CD4-positive, alpha-beta T cell treated with Interleukin-21 for 1 hour (primary cell): ENCODE results near the gene CEP131.

Experiments
- DNase-seq: peaks from one replicate; pipeline ENCODE4 v3.0.0-alpha.2; 2020

CEP131 gene

DNA sequence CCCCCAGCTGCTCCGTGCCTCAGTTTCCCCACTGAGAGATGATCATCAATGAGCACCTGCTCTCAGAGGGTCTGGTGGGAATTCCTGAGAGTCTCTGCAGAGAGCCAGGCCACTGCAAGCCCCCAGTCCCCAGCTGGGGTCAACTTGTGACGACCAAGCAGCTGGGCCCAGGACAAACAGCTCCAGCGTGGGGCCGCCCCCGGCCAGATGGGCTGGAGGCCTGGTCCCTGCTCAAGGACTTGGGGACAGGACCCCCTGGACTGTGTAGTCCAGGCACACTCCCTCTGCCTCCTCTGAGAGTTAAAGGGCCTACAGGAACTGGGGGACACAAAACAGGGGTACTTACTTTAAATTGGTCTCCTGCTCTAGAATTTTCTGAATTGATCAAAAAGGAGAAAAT is 40.2 kb downstream of the CEP131 start:
- no peak for DNase-seq

DNA sequence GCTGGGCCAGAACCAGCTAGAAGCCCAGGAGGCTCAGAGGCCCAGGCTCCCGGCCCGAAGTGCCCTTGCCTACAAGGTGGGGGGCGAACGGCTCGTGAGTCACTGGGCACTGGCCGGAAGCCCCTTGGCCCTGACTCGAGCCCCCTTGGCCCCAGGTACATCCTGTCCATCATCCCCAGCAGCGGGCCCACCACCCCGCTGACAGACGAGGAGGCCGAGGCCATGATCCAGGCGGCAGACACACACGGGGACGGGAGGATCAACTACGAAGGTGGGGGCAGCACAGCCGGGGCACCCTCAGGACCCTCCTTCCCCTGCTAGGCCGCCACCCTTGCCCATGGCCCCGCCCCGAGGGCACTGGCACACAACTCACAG is 41.0 kb downstream of the CEP131 start:
- DNase-seq: no peak

DNA sequence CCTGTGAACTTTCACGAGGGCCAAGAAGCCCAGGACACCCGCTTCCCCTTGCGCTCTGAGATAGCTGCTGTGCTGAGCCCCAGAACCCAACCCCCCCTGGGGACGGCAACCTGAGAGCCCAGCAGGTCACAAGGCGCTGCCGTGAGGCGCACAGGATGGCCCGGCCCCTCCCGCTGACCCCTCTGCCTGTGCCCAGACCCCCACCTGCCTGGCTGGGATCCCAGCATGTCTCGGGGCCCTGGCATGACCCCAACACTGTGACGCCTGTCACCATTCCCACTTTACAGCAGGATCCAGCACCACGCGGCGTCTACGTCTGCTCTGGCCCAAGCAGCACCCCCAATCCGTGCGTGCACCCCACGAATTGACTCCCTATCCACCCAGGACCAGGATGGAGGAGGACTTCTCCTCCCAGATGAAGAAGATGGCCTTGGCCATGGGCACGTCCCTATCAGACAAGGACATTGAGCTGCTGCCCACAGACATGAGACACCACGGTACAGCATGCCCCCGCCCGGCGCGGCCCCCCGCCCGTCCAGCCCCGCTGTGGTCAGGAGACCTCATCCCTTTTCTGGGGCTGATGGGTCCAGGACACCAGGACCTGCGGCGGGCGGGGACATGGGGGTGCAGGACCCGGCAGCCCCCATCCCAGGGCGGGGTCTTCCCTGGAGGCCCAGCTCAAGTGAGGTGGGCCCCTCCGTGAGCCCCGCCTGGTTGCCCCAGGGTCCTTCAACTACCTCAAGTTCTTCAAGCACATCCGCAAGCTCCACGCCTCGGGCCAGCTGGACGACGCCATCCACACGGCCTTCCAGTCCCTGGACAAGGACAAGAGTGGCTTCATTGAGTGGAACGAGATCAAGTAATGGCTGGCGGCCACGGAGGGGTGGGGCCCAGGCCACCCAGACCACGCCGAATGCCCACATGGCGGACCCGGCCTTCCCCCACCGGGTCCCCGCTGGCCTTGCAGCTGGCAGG is 41.6 kb downstream of the CEP131 start:
- no peak for DNase-seq

DNA sequence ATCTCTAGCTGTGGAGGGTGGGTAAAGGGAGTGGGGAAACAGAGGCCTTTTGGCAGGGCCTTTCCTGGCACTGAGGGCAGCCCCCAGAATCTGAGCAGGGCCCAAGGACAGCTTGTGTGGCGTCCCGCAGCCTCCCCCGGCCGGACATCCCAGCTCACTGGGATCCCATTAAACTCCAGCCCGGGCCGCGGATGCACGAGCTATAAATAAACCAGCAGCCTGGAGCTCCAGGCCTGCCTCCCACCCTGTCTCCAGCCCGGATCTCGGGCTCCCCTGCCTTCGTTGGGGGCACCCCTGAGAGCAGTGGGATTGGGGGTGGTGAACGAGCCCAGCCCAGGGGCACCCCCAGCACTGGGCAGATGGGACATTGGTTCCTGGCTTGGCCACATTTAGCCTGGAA is 42.9 kb downstream of the CEP131 start:
- no peak for DNase-seq

DNA sequence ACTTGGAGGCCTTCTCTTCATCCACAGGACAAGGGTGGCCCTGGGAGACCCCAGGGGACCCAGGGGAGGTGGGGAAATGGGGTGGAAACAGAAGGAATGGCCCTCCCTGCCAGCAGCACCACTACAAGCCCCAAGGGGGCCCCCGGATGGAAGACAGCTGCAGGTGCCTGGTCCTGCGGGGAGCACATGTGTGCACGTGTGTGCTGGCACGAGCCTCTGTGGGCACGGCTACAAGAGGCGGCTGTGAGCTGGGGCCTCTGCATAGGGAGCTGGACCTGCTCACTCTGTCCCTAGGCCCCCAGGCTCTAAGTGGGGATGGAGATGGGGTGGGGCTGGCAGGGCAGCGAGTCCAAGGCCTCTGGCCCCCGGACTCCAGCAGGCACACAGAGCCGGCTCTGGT is 43.5 kb downstream of the CEP131 start:
- DNase-seq: no peak

DNA sequence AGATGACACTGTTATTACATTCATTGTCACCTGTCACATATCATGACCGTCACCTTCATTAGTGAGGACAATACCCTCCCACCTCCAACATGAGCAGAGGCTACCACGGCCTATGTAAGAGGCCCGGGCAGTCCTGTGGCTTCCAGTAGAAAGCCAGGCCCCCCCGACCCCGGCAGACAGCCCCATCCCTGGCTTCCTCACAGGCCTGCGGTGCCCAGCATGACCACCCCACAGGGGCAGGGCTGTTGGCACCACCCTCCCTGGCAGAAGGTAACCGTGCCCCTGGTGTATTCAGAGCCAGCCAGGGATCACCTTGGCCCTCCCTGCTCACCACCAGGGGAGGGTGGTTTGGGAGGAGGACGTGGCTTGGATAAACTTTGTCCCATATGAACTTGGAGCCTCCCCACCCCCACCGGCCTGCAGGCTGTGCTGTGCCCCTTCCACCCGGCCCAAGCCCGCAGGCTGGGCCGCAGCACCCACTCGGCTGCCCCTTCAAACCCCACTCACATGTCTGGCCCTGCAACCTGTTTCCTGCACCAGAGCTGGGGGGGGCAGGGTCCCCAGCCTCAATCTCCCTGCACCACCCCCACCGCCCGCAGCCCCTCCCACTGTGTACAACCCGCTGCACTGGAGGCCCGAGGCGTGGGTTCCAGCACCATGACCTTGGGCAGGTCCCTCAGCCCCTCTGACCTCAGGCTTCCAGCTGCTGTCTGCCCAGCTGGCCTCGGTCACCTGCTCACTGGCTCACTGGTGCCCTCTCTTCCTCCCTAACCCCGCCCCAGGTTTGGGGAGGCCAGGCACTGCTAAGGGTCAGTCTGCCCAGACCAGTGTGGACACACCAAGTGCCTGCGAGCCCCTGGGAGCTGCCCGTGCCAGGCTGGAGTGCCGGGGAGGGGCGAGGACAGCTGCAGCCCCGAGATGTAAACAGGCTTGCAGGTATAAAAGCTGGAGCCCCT is 44.4 kb downstream of the CEP131 start:
- no peak for DNase-seq

DNA sequence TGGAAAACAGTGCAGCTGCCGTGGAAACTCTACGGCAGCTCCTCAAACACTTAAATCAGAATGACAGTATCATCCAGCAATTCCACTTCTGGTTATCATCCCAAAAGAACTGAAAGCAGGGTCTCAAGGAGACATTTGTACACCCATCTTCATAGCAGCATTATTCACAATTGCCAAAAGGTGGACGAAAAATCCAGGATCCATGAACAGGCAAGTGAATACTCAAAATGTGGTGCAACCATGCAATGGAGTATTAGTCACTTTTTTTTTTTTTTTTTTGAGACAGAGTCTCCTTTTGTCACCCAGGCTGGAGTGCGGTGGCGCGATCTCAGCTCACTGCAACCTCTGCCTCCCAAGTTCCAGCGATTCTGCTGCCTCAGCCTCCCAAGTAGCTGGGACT is 46.1 kb downstream of the CEP131 start:
- no peak for DNase-seq

DNA sequence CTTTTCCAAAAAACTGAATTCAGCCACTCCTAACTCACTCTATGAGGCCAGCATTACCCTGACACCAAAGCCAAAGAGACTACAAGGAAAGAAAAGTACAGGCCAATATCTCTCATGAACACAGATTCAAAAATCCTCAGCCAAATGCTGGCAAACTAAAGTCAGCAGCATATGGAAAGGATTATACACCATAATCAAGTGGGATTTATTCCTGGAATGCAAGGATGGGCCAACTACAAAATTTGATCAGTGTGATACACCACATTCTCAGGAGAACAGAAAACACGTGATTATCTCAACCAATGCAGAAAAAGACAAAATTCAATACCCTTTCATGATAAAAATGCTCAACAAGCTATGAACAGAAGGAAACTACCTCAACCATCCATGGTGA is 49.0 kb downstream of the CEP131 start:
- no peak for DNase-seq

DNA sequence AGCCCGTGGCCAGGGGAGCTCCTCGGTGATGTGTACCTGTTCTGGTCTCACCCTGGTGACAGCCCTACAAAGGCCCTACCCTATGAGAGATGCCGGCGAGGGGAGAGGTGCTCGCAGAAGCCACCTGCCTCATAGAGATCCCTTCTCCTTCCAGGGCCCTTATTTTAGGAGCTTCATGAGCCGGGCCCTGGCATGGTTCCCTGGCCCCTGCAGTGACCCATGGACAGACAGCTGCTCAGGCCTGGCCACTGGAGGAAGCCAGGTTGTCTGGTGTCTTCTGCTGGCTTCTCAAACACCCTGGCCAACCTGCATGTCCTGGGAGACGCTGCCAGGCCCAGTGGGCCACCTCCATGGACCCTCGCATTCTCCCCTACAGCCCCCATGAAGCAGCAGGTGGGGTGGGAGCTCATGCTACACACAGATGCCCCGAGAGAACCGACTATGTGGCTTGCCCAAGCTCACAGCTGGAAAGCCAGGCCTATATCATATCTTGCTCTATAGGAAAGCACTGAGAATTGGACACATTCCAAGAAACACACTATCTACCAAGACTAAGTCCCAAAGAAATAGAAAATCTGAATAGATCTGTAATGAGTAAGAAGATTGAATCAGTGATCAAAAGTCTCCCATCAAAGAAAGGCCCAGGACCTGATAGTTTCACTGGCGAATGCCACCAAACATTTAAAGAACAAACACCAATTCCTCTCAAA is 49.6 kb downstream of the CEP131 start:
- DNase-seq: no peak

DNA sequence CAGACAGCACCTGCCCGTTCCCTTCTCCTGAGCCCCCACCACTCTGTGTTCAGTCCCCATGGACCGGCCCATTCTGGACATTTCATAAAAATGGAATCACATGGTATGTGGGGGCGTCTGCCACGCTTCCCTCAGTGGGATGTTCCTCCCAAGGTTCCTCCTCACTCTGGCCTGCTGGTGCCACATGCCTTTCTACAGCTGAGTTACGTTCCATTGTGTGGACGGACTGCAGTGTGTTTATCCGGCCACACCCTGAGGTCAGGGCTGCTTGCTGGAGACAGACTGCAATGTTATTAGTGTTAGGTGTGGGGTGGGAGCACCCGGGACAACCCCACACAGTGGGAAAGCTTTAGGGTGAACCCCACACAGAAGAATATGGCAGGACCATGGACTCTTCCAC is 50.8 kb downstream of the CEP131 start:
- no peak for DNase-seq

DNA sequence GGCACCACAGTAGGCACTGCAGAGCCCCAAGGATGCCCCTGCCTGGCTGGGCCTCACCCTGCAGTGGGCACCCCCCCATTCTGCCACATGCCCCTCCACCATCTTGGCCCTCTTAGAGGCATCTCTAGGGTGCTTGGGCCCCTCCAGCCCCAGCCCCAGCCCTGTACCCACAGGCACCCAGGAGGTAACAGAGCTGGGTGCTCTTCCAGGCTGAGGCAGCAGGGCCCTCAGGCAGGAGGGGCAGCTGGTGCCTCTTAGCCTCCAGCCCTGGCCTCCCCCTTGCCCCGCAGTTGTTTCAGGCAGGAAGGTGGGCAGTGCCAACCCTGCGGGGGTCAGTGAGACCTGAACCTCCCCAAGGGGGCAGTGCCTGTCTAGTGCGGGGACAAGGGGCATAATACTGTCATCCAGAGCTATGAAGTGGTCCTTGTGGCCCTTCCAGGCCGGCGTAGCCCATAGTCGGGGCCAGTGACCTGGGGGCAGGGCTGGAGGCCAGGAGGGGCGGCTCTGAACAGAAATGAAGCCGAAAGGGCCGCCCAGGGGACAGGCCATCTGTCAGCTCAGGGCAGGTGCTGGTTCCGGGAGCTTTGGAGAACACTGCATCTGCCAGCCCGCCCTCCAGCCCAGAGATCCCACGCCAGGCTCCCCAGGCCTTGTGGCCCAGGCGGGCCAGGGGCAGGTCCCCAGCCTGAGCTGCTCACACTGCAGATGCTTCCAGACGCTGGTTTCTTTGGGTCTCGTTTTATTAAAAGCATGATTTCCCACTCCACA is 51.9 kb downstream of the CEP131 start:
- DNase-seq: no peak

DNA sequence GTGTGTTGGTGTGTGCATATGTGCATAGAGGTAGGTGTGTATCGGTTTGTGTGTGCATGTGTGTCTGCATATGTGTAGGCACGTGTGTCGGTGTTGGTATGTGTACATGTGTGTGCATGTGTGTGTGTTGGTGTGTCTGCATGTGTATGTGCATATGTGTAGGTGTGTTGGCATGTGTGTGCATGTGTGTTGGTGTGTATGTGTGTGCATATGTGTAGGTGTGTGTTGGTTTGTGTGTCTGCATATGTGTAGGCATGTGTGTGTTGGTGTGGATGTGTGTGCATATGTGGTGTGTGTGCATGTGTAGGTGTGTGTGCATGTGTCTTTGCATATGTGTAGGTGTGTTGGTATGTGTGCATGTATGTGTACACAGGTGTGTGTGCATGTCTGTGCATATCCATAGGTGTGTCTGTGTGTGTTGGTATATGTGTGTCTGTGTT is 52.9 kb downstream of the CEP131 start:
- no peak for DNase-seq

DNA sequence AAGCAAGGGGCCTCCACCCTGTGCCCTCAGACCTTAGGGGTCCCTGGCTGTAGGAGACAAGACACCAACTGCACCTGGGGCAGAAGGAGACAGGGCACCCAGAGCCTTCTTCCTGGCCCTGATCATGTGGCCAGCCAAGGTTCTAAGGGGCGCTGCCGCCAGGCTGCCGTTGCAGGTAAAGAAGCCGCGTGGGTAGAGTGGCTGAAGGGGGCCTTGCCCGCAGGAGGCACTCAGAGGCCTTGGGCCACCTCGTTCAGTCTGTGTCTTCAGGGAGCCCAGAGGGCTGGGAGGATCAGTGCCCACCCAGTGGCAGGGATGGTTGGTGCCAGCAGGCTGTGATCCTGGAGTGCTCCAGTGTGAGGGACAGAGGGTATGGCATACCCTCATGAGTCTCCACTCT is 55.1 kb downstream of the CEP131 start:
- no peak for DNase-seq

DNA sequence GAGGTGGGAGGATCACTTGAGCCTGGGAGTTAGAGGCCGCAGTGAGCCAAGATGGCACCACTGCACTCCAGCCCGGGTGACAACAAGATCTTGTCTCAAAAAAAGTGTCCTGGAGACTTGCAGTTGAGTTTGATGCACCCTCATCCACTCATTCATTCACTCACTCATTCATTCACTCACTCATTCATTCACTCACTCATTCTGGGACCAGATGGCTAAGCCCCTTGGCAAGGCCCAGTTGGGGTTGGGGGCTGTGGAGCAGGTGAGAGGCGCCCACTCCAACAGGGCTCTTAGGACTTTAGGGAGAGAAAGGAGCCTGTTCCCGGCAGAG is 55.6 kb downstream of the CEP131 start:
- DNase-seq: no peak

DNA sequence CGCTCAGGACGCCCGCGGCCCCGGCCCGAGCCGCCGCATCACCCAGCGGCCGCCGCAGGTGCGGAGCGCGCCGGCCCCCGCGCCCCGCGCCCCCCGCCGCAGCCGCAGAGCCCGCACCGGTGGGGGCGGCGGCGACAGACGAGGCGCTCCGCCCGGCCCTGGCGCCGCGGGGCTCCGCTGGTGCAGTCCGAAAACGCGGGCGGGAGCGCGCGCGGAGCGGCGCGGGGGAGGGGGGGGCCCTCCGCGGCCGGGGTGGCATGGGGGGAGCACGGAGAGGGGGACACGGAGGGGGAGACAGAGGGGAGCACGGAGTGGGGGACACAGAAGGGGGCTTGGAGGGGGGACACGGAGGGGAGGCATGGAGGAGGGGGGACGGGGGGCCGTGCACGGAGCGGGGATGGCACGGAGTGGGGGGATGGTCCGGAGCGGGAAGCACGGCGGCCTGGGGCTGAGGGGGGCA is 56.7 kb downstream of the CEP131 start, which contains the start of gene AATK:
TSS of gene AATK (minus strand) at position 189 of the 460 bp plus-strand sequence. CDS start 229 bp downstream, outside the sequence.
- DNase-seq: no peak

DNA sequence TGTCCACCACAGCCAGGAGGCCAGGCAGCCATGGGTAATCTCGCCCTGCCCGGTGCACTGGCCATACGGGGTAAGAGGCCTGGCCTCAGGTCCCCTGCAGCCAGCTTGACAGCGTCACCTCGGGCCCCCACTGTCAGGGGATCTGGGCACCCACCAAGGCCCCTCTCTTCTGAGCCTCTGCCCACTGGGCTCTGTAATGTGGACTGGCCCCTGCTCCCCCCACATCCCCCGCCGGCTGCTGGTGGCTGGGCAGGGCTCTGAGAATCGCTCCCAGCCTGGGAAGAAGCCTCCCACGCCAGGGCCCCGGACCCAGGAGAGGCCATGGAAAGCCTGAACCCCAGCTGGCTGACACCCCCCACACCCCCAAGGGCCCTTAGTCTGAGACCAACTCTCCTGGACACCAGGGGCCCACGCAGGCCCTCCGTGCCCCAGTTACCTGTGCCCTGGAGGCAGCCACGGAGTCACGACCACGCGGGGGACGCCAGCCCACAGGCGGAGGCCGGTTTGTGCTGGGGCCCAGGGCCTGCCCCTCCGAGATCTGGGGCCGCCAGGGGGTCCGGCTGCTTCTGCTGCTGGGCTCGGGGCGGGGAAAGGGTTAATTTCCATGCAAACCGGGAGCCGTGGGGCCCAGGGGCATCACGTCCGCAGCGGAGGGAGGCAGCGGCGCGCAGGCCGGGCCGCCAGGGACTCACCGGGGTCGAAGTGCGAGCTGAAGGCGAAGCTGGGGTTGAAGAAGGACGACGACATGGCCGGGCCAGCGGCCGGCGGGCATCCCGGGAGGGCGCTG is 57.3 kb downstream of the CEP131 start, which contains the start of gene PVALEF:
TSS of gene PVALEF (plus strand) at position 262 of the 787 bp plus-strand sequence. CDS start 15,720 bp downstream, outside the sequence.
- no peak for DNase-seq

DNA sequence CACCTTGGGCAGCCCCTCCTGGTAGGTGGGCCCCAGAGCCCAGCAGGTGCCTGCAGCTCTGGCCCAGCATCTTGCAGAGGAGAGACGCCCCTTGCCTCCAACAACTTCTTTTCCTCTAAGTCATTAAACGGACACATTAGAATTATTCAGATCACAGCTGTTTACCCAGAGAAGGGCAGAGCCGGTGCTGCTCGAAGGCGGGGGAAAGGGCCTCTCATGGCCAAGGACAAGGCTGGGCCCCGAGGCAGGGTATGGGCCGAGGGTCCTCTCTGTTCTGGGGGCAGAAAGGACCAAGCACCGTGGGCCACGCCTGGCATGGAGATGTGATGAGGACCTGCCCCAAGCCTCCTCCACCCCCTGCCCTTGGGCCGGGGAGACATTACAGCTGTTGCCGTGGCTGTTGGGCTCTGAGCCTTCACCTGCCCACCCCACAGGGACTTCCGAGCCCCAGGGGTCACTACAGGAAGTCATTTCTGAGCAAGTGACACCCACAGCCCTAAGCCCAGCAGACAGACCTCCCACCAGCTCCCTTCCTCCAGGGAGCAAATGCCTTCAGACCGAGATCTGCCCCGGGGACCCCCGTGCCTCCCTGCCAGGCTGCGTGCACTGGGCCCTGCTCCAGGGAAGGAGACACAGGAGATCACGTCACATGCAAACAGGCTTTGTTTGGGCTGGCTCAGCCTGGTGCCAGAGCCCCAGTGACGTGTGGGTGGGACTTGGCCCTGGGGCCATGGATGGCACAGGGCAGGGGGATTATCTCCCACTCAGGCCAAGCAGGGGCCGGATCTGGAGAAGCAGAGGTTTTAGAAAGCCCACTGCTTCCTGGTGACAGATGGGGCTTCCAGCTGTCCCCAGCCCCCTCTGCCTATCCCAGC is 58.2 kb downstream of the CEP131 start:
- DNase-seq: no peak

DNA sequence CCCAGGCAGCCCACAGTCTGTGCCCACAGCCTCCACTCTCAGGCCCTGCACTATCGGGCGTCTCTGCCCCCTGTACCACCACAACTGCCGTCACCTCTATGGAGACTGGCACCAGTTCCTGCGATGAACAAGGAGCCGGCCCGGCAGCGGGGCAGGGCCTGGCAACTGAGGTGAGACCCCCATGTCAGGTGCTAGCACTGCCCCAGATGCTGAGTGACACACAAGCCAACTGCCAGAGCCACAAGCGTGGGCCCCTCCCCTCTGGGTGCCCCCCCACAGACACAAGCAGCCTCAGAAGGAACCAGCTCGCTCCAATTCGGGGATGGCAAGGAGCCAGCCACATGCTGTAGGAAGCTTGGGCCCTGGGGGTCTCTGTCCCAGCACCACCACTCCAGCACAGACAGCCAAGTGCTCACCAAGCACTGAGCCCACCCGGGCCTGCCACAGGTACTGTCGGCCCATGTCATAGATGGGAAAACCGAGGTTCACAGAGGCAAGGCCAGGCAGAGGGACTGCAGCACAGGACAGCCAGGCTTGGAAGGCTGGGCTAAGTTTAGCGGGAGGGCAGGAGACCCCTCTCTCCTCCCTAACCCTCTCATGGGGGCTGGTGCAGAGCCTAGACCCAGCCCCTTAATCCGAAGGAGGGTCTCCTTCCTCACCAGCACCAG is 58.9 kb downstream of the CEP131 start:
- no peak for DNase-seq

DNA sequence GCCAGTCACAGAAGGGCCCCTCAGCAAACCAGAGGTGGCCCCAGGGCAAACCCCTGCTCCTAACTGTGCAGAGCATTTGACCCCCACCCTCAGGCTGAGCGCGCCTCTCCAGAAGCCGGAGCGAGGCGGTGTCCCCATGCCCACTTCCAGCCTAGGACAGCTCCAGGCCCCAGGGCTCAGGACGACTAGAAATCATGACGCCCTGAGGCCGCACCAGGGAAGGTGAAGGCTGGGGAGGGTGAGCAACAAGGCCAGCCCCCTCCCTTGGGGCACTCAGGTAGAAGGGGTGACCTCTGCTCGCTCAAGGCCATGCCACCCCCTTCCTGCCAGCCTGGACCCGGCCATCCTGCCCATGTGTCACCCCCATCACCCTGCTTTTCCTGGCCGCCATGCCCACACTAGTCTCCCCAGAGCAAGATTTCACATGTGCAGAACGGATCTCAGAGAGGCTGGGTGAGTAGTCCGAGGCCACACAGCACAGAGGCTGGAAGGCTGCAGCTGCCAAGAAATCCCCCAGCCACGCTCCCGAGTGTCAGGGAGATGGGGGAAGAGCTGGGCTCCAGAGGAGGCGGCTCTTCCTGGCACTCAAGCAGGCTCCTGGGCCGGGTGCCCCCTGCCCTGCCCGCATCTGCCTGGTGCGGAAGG is 59.6 kb downstream of the CEP131 start:
- no peak for DNase-seq
